GM18873 (cell line): Measurements from ENCODE around the gene ZDHHC19.
A peak's percentile ranks its signal among the peaks of the same experiment; 100 is the strongest.
"Not testable (repeated sequence)": the region's sequence is repeated elsewhere in the genome, so short reads cannot be mapped to it uniquely, and the experiment has no call there.

ENCODE experiments used
- ATAC-seq: cut with Tn5 transposase; IDR thresholded peaks from one replicate; pipeline ENCODE4 v1.9.1; 2021; ENCODE audit warnings: mild to moderate bottlenecking, moderate library complexity, moderate number of reproducible peaks; ENCODE audit not compliant: unreplicated experiment, low FRiP score

The ZDHHC19 gene

DNA sequence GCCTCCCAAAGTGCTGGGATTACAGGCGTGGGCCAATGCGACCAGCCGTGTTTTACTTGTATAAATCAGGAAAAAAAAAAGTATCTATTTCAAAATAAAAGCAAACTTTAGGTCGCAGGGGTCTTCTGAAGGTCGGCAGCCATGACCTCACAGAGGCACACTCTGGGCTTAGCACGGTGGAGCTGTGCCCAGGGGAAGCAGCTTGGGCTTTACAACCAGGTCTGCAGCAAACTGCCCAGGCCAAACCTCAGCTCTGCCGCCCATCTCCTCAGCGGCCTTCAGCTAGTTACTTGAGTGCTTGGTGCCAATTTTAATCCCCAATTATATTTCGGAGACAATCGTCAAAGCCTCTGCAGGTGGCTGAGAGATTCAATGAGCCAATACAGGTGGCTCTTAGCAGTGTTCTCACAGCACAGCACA, 30.1 kb downstream of the ZDHHC19 start:
- no peak for ATAC-seq

DNA sequence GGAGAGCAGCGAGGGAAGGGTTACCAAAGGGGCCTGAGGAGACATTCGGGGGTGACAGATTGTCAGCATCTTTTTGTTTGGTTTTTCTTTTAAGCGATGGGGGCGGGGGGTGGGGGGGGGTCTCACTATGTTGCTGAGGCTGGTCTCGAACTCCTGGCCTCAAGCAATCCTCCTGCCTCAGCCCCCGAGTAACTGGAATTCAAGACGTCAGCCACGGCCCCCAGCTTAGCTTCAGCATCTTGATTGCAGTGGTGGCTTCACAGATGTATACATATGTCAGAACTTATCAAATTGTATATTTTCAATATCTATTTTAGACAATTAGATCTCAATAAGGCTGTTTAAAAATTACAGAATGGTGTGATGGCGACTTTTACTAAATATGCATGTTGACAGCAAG, 30.9 kb downstream of the ZDHHC19 start:
- no peak for ATAC-seq

DNA sequence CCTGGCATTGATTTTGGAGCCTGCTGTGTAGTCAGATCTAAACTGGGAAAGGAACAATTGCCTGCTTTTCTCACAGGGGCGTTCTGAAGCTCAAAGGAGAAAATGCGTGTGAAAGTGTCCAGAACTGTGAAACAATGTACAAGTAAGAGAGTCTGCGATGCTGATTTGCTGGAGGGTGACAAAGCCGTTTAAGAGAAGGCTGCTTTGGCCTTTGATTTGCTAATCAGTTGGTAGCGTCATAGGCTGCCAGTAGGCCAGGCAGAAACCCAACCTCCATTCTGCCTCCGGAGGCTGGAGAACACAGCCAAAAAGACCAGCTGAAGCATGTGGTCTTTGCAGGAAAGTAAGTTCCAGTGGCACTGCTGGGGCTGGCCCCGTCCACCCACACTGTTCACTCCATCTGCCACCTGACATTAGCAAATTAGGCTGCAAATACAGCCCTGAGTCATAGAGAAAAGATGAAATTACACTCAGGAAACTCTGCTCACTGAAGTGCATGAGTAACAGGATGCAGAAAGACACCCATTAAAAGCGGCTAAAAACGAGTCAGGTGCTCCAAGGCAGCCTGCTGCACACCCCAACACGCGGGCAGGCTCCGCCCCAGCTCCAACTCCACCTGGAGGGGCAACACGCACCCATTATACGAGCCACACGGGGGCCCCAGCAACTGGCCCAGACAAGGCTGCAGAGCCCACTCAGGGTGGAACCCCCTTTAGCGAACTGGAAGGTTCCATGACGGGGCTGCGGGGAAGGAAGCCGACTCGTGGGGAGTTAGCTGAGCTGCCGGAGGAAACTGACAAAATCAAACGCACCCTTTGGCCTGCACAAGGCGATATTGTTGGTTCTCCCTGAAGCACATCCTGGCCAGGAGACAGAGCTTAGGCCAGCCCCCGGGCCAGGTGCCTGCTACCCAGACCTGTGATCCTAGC, 31.6 kb downstream of the ZDHHC19 start:
- ATAC-seq, result peak; percentile 57

DNA sequence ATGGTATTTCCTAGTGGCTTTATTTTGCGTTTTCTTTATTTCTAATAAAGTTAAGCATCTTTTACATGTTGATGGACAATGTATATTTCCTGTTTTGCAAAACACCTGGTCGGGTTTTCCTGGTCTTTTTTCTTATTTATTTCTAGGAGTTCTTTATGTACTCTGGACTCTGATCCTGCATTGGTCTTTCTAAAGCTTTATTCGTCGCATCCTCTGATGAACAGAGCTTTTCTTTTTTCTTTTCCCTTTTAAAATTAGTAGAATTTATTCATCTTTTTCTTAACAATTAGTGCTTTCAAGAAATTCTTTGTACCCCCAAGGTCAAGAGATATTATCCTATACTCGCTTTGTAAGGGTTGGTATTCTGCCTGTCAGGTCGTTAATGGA, 32.2 kb downstream of the ZDHHC19 start:
- no peak for ATAC-seq

DNA sequence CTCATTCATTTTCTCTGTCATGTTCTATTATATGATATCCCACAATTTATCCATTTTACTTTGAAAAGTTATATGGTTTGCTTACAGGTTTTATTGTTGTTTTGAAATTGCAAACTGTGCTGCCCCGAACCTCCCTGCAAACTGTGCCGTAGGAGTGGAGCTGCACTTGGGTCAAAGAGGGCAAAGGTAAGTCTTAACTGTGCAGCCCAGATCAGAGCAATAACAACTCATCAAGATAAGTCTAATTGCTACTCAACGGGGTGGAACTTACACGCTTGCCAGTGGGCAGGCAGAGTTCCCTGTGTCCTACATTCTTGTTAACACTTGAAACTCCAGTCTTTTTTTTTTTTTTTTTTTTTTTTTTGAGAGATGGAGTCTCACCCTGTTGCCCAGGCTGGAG, 33.2 kb downstream of the ZDHHC19 start:
- ATAC-seq, result no peak

DNA sequence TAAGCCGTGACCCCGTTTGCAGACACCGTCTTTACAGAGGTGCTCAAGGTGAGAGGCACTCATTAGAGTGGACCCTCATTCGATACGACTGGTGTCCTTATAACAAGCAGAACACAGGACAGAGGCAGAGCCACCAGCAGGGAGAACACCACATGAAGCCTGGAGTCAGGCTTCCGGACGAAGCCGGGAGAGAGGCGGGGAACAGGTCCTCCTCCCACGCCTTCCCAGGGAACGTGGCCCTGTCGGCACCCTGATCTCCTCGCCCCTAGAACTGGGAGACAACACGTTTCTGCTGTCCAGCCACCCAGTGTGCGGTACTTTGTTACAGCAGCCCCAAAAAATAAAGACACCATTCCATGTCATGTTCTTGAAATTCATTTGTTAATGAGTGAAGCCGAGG, 33.6 kb downstream of the ZDHHC19 start:
- no peak for ATAC-seq

DNA sequence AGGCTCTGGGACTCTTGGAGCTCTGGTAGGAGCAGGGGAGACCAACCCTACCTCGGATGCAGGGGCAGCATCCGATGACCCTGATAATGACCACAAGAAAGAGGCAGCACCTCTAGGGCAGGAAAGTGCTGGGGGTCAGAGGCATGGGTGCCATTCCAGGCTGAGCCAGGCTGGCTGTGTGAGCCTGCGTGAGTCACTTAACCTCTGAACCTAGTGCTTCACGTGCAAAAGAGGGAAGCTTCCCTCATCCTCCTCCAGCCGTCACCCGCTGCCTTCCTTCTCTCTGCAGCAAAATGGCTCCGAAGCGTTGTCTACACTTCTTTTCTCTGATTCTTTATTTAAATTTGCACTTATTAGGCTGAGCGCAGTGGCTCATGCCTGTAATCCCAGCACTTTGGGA, 35.5 kb downstream of the ZDHHC19 start:
- no peak for ATAC-seq

DNA sequence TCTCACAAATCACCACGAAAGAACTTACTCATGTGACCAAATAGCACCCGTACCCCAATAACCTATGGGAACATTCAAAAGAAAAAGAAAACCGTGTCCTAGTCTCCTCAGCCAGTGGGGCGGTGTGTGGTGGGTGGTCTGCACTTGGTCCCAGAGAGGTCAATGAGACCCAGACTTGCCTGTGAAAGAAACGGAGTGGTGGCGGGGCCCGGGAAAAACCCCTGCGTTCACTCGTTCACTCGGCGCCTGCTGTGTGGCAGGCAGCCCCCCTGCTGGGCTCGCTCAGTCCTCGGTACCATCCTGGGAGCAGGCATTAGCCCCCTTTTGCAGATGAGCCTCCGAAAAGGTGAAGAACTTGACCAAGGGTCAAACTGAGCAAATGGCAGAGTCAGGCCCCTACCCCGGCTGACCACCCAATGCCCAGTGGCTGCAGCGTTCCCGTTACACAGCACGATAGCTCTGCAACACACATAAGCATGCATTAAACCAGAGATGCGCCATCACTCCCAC, 36.0 kb downstream of the ZDHHC19 start:
- ATAC-seq, result no peak

DNA sequence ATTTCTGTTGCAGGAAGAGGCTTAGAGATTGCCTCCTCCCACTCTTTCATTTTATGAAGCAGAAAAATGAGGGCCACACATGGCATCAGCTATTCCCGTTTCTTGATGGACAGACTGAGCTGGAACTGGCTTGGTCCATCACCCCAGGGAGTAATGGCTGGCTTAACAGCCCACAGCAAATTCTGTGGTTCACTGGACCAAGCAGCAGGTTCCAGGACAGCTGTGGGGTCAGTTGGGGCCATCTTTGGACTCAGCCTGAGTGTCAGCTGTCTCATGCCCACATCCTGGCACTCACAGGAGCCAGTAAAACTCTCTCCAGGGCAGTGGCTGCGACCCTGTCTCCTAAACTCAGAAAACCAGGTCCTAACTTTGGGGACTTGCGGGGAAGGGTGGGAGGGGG, 36.5 kb downstream of the ZDHHC19 start:
- ATAC-seq, result no peak

DNA sequence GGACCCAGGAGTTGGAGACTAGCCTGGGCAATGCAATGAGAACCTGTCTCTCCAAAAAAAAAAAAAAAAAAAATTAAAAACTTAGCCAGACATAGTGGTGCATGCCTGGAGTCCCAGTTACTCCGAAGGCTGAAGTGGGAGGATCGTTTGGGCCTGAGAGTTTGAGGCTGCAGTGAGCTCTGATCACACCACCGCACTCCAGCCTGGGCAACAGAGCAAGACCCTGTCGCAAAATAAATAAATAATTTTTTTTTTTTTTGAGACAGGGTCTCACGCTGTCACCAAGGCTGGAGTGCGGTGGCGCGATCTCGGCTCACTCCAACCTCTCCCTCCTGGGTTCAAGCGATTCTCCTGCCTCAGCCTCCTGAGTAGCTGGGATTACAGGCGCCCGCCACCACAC, 40.9 kb downstream of the ZDHHC19 start:
- not testable (repeated sequence) for ATAC-seq

DNA sequence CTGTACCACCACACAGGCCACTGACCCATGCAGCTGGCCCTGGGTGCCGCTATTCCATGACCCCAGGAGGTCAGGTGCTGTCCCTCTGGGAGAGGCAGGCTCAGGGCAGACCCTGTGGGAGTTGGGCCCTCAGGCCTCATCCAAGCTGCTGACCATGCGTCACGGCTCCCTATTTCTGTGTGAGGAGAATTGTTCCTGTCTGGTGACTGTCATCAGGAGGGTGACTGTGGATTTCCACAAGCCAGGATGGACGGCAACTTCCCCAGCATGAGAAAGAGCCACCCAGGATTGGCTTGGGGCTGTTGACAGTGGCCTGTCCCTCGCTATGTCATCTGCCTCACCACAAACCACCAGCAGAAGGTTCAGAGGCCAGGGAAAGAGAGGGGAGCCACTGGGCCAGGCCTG, 41.4 kb downstream of the ZDHHC19 start:
- ATAC-seq, result no peak

DNA sequence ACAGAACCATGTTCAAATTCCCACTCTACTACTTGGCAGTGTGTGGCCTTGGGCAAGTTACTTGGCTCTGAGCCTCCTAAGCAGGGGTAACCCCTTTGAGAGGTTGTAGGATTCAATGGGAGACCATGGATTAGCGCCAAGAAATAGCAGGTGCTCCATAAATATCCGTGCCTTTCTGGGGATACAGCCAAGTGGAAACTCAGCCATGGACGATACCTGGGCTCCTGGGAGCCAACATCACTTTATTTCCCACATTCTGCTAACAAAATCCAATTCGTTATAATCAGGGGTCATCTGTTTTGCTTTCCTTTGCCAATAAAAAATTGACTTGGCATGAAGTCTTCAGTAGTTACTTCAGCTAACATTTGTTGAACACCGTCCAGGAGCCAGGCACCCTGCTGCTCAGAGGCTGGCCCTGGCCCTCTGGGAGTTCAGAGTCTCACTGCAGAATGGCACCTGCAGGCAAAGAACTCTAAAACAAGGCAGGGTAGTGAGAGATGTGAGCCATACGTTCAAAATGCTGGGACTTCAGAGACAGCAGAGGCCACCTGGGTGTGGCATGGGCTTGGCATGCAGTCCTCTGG, 42.3 kb downstream of the ZDHHC19 start:
- ATAC-seq, result no peak

DNA sequence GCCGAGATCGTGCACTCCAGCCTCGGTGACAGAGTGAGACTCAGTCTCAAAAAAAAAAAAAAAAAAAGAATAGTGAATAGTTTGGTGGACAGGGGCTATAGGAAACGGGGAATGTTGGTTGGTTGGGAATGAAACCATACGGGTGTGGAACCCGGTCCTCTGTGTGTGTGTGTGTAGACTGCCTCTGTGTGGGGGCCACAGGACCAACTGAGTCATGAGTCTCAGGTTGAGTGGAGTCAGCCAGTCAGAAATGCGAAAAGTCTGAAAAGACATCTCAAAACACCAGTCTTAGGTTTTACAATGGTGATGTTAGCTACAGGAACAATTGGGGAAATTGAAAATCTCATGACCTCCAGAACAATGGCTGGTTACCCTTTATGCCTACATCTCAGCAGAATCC, 44.5 kb downstream of the ZDHHC19 start:
- ATAC-seq, result no peak

DNA sequence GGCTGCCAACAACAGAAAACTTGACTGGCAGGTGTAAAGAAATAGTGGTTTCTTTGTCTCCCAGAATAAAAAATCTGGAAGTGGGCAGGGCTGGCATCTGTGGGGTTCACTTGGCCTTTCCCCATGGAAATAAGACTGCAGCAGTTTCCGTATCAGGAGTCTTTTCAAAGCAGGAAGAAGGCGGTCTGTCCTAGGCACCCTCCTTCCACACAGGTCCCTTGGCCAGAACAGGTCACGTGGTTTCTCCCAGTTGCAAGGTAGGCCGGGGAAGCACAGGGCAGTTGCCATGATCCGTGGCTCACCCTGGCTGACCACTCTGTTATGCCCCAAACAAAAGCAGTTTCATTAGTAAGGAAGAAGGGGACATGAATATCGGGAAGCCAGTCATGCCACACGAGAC, 45.4 kb downstream of the ZDHHC19 start:
- ATAC-seq, result no peak

DNA sequence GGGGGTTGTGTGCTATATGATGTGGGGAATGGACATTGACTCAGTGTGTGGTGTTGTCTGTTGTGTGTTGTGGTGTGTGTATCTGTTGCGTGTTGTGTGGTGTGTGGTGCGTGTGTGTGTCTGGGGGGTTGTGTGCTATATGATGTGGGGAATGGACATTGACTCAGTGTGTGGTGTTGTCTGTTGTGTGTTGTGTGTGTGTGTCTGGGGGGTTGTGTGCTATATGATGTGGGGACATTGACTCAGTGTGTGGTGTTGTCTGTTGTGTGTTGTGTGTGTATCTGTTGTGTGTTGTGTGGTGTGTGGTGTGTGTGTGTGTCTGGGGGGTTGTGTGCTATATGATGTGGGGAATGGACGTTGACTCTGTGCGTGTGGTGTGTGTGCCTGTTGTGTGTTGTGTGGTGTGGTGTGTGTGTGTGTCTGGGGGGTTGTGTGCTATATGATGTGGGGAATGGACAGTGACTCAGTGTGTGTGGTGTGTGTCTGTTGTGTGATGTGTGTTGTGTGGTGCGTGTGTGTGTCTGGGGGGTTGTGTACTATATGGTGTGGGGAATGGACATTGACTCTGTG, 46.1 kb downstream of the ZDHHC19 start:
- ATAC-seq, result not testable (repeated sequence)

DNA sequence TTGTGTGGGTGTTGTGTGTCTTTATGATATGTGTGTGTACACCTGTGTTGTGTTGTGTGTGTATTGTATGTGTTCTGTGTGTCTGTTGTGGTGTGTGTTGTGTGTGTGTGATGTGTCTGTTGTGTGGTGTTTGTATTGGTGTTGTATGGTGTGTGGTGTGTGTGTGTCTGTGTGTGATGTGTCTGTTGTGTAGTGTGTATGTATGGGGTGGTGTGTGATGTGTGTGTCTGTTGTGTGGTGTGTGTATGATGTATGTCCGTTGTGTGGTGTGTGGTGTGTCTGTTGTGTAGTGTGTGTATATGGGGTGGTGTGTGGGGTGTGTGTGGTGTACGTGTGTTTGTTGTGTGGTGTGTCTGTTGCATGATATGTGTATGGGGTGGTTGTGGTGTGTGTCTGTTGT, 46.6 kb downstream of the ZDHHC19 start:
- no peak for ATAC-seq

DNA sequence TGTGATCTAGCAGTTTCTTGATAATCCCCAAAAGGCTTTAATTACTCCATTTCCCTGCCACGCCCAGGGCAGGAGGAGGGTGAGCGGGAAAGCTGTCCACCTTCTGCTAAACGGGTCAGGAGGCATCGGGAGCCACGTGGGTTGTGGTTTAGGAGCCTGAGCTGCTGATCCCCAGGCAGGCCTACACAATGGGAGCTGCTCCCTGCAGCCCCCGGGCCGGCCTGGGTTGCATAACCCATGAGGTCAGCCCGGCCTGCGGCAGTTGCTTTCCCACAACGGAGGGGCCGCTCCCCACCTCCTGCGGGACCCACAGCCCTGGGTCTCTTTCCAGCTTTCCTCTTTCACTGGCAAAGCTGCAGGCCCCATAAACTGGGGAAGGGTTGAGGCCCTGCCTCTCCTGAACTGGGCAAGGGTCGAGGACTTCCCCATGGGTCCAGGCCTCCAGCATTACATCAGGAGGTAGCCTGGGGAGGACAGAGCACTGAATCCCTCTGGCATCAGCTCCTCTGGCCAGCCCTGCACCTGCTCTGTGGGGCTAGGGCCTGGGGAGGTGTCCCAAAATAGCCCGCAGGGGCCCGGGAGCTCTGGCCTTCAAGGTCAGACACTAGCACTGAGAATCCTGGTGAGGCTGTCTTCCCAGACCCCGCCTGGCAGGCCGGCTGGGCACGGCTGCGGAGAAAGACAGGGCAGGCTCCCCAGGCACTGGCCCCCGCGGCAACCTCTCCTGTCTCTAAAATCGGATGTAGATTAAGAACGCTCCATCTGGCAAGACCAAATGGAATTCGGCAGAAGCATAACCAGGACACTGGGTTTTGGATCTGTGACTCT, 47.3 kb downstream of the ZDHHC19 start:
- no peak for ATAC-seq

DNA sequence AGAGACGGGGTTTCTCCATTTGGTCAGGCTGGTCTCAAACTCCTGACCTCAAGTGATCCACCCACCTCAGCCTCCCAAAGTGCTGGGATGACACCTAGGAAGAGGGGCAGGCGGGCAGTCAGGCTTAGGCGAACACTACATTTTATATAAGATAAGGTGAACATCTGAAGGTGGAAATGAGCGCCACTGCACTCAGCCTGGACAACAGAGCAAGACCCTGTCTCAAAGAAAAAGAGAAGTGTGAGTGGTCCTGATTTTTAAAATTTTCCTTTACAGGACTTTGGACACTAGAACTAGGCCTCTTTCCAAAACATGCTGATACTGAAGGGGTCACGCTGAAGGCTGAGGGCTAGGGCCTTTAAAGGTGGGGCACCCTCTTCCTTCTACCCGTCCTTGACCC, 48.0 kb downstream of the ZDHHC19 start:
- ATAC-seq, result no peak

DNA sequence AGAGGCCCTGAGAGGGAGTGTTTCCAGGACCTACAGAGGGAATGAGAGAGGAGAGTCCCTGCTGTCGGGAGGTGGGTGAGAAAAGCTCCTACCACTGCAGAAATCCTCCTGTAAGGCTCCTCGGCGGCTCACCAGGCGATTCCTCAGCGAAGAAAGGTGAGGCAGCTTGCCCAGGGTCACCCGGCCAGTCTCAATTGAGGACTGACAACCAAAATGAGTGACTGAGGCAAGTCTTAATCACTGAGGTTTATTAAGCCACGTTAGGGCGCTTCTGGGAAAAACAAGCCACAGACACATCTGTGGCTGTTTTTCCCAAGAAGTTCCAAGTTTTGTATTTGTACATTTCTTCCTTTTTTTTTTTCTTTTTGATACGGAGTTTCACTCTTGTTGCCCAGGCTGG, 48.5 kb downstream of the ZDHHC19 start:
- ATAC-seq, result no peak

DNA sequence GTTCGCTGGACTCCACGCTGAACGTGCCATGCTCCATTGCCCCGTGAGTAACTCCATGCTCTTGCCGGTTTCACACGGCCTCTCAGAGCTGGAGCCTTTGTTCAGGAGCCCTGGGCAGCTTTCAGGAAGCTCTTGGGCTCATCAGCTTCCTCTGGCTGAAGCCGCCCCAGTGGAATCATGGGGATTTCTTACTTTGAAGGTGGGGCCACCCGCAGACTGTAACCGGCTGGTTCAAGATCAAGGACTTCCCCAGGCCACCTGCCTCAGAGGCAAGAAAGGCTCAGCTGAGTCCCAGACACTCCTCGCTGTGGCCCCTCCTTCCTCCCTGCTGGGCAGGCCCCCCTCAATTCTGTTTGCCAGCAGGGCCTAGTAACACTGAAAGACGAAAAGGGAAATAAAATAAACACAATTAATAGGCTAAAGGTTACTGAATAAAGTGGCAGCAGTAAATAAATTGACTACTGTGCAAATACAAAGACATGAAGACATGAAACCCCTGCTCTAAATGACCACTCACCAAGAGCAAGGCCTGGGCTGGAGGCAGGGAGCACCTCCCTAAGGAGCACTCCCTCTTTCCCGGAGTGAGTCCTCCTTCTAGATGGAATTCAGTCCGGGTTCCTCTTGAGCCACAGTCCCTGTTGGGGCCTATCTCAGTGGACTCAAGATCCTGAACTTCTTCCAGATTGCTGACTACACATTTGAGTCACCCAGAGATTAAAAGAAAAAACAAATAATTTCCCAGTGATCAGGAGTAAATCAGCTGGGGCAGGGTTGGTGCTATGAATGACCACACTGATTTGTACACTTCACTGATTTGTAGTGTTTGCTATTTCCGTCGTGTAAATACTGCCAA, 51.0 kb downstream of the ZDHHC19 start:
- ATAC-seq, result peak; percentile 86
